Fibroblast of skin of back (primary cell): ENCODE results near the gene FNDC7. TPM values are rescaled to one million over a fixed set of nuclear protein-coding genes. Genes with fewer than 3 reads are reported as not detected.
A peak's percentile ranks its signal among the peaks of the same experiment; 100 is the strongest.
"Not testable (repeated sequence)": the region's sequence is repeated elsewhere in the genome, so short reads cannot be mapped to it uniquely, and the experiment has no call there.

Source experiments
- DNase-seq: peaks from one replicate; pipeline ENCODE4 v3.0.0-alpha.2; 2013
- polyA plus RNA-seq, 2 experiments: library from polyadenylated mRNA; unstranded; fragments of 120-200 nt; gene quantifications; one replicate each; pipeline ENCODE4 v1.2.1, GENCODE V29; 2013; ENCODE audit not compliant: insufficient read length in 2 of 2

Gene FNDC7, protein sequence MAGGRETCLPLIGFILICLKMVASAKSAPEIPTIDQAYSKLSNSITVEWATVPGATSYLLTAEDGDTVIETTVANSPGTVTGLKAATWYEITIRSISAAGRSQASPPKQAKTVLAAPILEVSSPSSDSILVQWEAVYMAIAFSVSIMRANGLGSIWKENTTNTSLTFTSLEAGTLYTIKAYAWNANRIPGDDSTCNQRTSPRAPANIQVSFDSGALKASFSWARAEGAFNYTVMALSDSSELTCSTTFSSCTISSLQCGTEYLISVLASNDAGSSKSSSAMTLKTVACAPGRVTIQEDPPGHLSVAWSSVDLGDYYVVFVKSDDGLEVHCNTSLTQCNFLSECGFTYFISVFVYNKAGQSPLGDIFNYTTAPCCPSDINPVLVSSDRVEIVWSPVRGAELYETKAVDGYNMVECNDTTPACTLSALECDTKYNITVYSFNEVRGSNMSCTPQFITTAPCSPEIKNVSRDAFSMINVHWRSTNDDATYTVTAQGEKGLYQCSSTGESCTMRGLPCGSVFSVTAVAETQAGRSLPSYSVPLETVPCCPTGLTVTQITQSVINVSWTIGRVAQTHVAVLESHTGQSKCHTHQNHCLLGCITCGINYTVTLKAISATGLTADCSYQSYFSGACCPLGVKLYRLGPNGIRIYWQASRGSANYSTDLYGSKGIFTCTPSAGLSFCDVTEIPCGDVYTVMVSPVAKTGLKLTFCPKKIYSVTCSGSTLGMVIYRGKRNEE
- polyA plus RNA-seq (2013, experiment 1 of 2; ENCODE audit: insufficient read length): not detected
- polyA plus RNA-seq (2013, experiment 2 of 2; ENCODE audit: insufficient read length): not detected

DNA sequence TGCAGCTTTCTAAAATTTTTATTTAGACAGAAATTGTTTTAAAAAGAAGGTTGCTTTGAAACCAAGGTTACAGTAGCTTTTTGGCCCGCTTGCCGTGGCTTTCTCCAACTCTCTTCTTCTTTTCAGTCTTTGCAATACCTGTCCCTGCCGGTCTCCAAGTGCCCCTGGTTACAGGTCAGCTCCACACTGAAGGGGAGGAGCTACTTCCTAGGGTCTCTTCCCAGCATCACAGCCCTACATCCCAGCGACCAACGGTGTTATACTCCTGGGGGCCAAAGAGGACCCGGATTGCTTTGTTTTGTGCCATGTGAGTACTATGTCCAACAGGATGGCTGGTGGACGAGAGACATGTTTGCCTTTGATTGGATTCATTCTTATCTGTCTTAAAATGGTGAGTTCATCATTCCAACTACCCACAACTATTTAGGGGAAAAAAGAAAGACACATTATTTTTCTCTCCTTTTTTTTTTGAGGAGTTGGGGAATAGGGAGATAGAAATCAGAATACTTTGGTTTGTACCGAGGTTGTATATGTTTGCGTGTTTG is at the start of gene FNDC7:
Gene FNDC7 (plus strand): TSS at position 303 of the 545 bp plus-strand sequence. CDS start 26 bp downstream, at position 329.
- peak; percentile 52 for DNase-seq

DNA sequence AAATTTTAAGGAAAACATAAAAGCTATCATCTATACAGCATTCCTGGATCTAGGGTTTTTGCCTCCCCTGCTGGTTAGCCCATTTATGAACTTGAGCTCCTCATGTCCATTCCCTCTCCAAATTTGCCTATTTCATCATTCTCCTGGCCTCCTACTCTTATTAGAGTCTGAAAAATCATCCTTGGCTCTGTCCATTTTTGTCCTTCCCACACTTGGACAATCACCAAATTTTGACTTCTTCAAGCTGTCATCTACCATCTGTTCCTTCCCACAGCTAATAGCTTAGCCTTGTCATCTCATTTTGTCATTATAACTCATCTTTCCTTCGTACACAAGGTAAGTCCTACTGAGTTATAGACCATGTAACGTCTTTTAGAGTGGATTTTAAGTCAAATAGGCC is 49.6 kb upstream of the FNDC7 start:
- no peak for DNase-seq

DNA sequence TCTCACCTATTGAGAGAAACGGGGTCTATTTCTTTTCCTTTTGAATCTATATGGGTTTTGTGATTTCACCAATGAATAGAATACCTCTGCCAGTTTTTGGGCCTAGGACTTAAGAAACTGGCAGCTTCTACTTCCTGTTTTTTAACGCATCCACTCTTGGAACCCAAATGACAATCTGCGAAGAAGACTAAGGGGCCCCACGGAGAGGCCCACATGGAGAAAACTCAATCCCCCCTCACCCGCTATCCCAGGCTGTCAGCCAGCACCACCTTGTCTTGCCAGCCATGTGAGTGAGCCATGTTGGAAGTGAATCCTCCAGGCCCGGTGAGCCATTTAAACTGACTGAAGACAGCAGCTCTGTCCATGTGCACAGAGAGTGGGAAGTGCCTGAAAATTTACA is 48.2 kb upstream of the FNDC7 start:
- no peak for DNase-seq

DNA sequence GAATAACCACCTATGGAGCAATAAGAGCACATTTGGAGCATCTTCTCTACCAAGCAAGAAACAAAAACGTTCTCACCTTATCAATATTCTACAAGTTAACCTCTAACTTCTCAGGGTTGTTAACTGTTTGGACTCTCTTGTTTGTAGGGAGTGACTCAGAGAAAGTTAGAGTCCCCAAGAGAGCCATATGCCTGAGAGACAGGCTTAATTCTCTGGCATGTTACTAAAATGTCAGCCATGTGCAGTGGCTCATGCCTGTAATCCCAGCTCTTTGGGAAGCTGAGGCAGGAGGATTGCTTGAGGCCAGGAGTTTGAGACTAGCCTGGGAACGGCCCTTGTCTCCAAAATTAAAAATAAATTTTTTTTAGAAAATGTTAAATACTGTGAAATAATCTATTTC is 47.6 kb upstream of the FNDC7 start:
- DNase-seq: no peak

DNA sequence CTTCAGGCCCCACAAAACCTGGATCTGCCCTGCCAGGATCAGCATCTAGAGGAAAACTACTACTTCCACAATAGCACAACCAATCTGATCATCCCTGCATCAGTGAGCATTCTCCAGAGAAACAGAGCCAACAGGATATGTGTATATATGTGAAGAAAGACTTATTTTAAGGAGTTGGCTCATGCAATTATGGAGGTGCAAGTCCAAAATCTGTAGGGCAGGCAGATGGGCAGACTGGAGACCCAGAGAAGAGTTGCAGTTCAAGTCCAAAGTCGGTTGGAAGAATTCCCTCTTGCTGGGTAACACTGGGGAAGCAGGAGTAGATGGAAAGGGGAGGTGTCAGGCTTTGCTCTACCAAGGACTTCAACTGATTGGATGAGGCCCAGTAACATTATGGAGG is 46.9 kb upstream of the FNDC7 start:
- DNase-seq: no peak

DNA sequence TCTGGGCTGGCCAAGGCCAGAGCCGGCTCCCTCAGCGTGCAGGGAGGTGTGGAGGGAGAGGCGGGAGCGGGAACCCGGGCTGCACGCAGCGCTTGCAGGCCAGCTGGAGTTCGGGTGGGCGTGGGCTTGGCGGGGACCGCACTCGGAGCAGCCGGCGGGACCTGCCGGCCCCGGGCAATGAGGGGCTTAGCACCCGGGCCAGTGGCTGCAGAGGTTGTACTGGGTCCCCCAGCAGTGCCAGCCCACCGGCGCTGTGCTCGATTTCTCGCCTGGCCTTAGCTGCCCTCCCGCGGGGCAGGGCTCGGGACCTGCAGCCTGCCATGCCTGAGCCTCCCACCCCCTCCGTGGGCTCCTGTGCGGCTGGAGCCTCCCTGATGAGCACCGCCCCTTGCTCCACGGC is 45.3 kb upstream of the FNDC7 start:
- not testable (repeated sequence) for DNase-seq

DNA sequence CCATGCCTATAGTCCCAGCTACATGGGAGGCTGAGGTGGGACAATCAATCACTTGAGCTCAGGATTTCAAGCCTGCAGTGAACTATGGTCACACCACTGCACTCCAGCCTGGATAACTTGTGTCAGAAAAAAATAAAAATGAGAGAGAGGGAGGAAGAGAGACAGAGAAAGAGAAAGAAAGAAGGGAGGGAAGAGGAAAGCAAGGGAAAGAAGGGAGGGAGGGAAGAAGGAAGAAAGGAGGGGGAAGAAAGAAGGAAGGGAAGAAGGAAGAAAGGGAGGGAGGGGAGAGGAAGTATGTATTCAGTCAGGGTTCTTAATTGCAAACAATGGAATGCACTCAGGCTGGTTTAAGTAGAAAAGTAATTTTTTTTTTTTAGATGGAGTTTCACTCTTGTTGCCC is 43.9 kb upstream of the FNDC7 start:
- DNase-seq: no peak

DNA sequence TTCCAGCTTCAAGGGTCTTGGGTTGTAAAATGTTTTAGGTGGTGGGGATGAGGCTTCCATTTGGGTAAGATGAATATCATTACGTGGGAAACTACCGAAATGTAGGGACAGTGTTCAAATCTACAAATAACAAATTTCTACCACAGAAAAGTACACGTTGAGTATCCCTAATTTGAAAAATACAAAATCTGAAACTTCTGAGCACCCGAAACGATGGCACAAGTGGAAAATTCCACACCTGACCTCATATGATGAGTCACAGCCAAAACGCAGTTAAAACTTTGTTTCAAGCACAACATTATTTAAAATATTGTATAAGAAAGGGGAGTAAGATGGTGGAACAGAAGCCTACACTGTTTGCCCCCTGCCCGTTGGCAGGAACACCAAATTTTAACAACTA is 43.0 kb upstream of the FNDC7 start:
- no peak for DNase-seq

DNA sequence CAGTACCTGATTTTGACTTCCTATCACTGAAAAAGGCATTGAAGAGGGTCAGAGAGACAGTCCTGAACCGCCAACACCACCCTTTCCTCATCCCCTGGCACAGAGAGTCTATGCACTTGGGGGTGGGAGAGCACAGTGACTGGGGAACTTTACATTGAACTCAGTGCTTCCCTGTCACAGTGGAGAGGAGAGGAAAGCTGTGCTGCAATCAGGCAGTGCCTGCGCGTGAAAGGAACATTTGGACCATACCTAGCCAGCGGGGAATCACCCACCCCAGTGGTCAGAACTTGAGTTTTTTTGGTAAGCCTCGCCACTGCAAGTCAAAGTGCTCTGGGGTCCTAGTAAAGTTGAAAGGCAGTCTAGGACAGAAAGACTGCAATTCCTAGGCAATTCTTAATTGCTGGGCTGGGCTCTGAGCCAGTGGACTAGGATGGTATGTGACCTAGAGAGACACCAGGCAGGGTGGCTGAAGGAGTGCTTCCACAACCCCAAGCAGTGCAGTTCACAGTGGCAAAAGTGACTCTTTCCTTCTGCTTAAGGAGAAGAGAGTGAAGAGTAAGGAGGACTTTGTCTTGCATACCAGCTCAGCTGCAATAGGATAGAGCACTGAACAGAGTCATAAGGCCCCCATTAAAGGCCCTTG is 42.5 kb upstream of the FNDC7 start:
- DNase-seq: peak; percentile 27

DNA sequence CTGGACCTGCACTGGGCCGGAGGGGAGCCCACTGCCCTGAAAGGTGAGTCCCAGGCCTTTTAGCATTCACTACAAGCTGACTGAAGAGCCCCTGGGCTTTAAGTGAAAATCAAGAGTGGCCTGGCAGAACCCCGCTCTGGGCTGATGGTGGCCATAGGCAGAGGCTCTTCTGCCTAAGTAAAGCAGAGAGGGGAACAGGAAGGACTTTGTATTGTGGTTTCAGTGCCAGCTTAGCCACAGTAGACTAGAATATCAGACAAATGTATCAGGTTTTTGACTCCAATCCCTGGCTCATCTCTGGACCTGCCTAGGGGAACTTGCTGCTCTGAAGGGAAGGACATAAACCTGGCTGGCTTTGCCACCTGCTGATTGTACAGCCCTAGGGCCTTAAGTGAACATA is 41.6 kb upstream of the FNDC7 start:
- DNase-seq: no peak

DNA sequence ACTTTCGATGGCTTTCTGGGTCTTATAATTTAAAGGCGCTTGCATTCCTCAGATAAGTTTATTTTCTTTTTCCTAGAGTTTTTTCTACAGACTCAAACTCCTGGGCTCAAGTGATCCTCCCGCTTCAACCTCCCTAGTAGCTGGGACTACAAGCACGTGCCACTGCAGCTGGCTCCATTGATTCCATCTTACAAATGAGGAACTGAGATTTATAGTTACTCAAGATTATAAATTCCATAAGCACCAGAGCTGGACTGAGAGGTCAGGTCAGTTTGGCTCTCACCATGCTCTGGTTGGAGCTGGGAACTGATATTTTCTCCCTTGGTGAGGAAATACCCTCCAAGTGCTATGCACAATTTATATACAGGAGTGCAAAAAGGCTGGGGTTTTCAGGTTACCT is 34.0 kb upstream of the FNDC7 start:
- no peak for DNase-seq

DNA sequence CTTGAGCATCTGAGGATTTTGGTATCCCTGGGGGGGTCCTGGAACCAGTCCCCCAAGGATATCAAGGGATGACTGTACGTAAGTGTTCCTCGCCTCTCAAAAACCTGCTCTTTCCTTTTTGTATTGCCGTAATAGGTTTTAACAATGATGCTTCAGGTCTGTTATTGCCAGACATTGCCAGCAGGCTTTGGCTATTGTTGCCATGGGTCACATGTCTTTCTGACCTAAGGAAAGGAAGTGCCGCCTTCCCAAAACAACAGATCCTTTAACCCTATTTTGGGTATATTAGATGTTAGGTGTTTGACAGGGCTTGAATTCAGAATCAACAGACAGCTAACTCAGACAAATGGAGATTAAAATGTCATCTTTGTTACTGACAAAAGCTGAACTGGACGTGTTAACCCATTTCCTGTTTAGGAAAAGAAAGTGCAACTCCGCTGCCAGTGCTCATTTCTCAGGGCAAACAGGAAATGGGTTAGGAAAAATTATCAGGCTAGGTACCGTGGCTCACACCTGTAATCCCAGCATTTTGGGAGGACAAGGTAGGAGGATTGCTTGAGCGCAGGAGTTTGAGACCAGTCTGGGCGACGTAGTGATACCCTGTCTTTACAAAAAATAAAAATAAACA is 33.0 kb upstream of the FNDC7 start:
- DNase-seq: no peak

DNA sequence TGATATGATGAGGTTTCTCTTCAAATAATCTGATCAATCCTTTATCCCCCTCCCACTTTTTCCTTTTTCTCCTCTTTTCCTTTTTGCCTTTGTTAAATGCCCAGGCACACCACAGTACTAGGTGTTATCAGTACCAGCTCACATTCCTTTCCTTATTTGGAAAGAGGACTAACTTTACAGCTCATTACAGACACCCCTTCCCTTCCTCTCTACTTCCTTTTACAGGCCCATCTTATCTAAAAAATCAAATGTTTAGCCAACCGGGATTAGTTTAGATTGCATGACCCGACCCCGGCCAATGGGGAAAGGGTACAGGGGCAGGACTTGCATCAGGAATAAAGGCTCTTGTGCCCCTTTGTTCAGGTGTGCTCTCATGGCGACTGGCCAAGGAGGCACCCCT is 31.0 kb upstream of the FNDC7 start:
- peak; percentile 30 for DNase-seq

DNA sequence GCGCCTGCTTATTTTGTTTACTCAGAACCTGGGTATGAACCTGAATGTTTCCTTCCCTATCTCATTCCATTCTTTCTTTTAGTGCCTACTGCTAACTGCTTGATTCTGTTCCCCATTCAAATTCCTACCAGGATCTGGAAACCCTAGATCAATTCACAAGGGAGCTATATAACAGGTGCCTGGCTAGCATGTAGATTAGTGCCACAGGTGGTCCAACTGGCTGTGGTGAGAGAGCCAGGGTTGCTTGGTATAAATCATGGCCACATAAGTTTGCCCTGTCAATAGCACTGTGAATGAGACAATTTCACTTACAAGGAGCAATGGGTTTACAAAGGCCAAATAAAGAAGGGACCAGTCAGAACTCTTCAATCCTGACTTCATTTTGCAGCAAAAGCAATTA is 27.2 kb upstream of the FNDC7 start:
- no peak for DNase-seq

DNA sequence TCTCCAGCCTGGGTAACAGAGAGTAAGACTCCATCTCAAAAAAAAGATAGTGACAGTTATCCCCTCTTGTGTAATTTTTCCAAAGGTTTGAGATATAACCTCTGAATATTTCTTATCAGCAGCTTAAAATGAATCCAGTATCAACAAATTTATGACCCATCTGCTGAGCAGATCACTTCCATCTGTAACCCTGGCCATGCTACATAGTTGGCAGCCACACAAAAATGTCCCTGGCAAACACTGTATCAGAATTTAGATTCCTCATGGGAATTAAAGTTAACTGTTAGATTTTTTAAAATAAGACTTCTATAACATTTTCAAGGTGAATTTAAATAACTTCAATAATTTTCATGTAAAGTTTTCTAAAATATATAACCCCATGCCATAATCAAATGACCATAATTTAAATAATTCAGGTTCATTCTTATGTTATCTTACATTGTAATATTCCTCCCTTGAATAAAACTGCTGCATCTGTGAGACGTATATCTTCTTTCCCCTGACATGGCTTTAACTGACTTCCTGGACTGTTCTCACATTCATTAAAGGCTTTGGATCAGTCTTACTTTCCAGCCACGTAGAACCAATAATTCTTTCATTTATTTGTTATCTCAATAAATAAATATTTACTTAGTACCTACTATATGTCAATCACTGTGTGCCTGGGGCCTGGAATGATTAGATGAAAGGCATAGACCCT is 25.9 kb upstream of the FNDC7 start:
- peak; percentile 66 for DNase-seq

DNA sequence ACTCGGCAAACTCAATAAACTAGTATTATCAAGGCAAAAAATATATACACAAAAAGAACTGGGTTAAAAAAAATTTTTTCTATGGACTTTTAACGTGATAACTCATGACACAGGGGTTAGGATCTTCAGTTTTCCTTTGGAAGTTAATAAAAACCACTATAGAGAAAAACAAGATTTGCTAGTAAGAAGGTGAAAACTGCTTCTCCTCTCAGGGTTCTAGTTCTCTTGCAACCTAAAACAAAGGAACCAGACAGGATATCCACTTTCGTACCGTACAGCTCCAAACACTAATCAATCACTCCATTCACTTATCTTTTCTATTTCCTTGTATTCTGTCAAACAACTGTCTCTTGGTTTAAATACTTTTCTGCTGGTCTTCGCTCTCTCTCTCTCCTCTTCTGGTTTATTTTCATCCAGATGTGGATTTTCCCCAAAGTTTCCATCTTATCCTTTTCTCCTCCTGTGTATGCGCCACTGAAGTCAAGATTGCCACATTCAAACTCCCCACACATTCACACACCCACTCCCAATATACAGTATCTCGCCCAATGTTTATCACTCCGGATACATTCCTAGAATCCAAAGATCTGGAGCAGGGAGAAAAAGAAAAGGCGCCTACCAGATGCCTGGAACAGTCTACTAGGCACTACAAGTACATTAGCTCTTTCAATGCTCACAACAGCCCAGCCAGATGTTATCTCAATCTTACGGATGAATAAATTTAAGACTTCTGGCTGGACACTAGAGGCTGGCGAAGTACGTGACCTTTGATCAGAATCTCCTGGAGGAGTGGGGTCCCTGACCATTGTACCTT is 21.4 kb upstream of the FNDC7 start:
- no peak for DNase-seq

DNA sequence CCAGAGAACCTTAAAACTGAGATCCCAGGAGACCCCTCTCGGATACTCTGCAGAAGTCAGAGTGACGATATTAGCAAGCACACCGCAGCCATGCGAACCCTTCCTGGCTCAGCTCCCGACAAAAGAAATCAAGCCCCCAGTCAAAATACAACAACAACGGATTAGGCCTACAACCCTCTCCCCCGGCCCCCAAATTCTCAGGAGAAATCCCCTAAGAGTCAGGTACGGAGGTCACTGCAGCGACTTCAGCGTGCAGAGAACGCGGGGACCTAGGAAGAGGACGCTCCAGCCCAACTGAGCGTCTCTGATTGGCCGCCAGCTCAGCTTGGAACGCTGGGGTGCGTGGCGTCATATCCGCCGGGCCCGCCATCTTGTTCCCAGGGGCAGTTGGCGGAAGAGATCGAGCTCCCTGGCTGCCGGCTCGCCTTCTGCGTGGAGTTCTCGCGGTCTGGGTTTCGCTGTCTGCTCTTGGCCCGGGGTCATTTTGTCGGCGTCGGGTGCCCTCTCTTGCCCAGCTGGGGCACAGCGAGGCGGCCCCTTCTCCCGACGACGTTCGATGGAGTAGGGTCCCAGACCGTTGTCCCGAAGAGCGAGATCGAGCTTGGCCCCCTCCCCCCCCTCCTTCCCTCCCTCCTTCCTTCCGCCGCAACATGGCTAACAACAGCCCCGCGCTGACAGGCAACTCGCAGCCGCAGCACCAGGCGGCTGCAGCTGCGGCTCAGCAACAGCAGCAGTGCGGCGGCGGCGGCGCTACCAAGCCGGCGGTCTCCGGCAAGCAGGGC is 20.6 kb upstream of the FNDC7 start, which contains the start of gene PRPF38B:
Gene PRPF38B (plus strand): TSS at position 369 of the 782 bp plus-strand sequence. CDS start 282 bp downstream, at position 651.
- peak; percentile 92 for DNase-seq

DNA sequence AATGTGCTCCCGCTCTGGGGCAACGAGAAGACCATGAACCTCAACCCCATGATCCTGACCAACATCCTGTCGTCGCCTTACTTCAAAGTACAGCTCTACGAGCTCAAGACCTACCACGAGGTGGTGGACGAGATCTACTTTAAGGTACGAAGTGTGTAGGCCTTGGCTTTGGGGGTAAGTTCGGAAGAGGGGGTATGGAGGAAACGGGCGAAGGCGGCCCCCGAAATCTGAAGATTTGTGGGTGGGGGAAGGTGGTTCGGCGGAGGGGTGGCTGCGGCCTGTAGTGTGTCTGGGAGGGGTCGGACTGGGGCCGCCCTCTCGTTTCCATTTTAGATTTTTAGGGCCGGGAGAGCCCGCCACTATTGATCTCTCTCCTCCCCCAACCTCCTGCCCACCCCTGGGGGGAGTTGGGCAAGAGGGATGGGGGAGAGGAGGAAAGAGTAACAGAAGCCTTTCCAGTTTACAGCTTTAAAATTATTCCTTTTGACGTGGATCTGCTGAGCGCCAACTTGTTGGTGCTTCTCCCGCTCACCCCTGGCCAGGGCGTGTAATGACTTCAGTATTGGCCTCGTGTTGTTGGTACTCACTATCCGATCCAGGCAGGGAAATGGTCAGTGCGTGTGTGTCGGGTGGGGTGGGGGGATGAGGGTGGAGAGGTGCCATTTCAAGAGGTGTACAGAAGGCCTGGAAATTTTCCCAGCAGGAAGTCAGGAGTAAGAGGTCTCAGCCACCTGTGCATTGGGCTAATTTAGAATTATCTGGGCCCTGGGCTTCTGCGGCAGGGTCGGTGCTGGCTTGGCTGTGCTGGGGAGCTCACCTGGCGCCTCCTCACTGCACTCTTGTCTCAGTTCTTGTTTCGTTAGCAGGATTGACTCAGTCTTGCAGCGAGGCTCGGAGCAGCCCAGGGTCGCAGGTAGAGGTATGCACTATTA is 19.7 kb upstream of the FNDC7 start:
- DNase-seq: peak; percentile 78

DNA sequence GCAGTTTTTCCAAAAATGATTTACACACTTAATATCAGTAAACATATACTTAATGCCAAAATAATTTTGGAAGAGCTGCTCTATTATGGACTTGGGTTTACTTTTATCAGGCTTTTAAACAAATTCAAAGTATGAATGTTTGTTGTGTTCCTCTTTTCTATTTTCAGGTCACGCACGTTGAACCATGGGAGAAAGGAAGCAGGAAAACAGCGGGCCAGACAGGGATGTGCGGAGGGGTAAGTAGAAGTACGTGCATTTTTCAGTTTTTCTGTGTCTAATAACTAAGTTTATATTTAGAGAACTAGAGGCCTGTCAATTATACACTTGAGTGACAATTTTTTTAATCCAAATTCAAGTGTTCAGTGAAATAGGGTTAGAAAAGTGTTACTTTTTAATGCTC is 17.2 kb upstream of the FNDC7 start:
- no peak for DNase-seq
